ENCODE data around the gene MGMT.

Gene MGMT

DNA sequence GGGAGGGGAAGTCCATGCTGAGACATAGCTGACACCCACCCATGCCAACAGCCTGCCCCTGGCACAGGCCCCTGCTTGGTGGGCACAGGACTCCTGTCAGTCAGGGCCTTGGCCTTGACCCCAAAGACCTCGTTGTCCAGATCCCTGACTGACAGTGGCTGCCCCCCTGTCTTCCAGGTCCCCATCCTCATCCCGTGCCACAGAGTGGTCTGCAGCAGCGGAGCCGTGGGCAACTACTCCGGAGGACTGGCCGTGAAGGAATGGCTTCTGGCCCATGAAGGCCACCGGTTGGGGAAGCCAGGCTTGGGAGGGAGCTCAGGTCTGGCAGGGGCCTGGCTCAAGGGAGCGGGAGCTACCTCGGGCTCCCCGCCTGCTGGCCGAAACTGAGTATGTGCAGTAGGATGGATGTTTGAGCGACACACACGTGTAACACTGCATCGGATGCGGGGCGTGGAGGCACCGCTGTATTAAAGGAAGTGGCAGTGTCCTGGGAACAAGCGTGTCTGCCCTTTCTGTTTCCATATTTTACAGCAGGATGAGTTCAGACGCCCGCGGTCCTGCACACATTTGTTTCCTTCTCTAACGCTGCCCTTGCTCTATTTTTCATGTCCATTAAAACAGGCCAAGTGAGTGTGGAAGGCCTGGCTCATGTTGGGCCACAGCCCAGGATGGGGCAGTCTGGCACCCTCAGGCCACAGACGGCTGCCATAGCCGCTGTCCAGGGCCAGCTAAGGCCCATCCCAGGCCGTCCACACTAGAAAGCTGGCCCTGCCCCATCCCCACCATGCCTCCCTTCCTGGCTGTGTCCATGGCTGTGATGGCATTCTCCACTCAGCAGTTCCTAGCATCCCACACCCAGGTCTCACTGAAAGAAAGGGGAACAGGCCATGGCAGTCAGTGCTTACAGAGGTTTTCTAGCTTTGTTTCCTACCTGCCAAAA is 299.8 kb downstream of the MGMT start:
- DNase-seq = no peak

DNA sequence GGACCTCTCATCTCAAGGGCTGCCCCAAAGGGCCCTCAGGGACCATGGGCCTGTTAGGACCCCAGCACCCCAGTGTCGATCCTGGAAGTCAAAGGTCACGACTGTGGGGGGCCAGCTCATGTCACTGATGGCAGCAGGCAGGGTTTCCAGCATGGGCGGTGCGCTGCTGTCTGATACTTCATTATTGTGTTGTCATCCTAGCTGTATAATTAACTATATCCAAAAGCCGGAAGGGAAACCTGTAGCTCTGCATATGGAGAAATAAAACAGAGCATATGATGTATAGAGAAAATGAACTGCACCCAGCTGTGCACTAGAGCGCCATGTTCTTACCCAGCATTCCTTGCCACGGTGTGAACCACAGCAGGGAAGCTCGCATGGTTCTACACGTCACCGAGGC is 300.7 kb downstream of the MGMT start:
- no peak for DNase-seq

DNA sequence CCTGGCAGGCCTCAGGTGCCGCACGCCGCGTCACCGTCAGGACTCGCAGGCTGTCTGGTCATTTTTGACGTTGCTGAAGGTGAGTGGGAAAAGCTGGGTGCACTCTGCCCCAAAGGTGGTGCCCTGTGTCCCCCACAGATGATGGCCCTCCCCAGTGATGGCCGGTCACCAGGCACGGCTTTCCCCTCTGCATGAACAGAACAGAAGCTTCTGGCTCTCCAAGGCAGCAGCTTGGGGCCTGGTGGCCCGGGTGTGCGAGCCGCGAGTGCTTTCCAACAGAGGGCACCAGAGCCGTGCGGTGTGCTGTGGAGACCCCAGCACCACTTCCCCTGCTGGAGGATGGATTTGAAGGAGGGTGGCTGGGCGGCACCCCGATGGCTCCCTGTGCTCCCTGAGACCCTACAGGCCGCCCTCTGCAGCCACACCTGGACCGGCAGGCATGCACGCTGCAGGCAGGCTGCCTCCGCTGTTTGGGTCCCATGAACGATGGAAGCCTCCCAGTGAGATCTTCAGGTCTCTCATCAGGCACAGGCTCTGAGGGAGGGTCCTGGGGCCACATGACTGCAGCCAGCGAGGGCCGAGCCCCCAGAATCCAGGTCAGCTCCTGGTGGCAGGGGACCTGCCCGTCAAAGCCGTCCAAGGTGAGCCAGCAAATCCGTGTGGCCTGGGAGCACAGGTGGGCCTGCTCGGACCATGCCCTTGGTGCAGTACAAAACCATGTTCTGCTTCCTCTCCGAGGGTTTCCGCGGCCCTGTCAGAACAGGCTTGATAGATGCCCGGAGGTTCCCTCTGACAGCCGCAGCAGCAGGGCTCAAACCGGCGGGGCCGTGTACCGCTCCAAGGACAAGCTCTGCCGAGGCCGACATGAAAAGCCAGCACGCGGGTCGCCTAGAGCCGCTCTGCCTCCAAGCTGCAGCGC is 301.7 kb downstream of the MGMT start:
- no peak for DNase-seq

DNA sequence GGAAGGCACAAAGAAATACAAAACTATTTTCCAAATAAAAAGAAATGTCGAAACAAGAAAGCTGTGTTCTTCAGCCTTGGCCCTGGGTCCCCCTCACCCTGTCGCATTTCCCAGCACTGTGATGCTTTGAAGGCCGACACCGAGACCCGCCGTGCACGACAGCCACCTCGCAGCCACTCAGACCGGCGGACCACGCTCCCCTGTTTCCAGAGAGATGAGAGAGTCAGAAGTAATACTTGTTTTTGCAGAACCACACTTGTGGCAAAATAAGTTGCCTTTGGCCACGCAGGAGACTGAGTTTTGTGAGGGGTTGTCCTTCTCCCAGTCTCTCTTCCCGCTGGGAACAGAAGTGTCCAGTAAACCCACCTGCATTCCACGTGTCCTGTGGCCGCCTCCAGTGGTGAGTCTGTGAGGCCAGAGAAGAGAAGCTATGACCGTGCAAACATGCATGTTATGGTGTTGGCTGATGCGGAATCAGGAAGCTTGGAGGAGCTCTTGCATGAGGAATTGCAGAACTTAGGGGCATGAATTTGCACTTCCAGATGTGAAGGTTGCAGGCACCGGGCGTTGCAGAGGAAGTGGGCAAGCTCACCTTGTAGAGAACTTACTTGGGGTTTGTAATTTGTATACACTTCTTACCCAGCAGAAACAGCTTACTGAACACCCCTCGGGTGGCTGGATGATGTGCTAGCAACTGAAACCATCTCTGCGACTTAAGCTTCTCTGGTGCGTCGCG is 302.5 kb downstream of the MGMT start:
- no peak for DNase-seq

DNA sequence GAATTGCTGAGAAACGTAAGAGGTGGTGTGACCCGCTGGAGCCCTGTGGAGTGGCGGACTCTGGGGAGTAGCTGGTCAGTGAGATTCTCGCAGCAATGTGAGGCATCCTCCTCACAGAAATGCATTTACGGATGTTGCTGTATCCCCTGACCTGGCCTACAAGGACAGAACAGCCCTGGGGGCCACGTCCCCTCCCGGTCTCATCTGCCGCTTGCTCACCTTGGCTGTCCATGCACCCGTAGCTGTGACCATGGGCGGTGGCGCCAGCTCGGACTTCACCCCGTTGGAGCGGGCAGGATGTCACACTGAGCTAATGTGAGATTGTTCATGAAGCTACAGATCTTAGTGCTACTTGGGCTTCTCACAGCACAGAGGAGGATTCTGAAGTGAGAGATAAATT is 303.2 kb downstream of the MGMT start:
- no peak for DNase-seq

DNA sequence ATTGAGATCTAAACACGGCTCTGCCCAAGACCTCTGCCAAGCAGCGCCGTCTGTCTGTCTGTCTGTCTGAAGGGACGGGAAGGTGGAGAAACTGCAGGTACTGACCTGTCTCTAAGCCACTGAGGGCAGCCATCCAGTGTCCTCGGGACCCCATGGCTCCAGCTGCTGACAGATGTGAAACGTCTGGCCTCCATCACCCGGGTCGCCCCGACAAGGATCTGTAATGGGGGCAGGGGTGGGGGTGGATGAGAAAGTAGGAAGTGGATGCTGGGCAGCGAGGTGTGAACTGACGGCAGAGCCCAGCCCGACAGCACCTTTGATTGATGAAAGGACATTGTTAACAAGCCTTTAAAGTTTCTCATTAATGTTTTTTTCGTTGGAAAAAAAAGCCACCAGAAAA is 304.0 kb downstream of the MGMT start:
- no peak for DNase-seq

DNA sequence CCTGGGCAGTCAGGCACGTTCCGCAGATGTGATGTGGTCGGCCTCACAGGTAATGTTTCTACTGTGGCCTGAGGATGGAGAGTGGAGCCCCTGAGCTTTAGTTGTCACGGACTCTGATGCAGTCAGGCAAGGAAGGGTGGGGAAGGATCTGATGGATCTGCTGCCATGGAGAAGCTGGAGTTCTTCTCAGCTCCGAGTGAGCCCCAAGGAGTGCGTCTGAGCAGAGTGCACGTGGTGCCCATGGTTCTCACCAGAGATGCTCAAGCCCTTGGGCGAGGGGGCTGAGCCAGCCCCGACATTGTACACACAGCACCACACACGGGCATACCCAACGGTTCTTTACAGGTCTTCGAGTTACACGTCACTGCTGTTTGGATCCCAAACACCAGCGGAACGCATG is 304.5 kb downstream of the MGMT start:
- no peak for DNase-seq

DNA sequence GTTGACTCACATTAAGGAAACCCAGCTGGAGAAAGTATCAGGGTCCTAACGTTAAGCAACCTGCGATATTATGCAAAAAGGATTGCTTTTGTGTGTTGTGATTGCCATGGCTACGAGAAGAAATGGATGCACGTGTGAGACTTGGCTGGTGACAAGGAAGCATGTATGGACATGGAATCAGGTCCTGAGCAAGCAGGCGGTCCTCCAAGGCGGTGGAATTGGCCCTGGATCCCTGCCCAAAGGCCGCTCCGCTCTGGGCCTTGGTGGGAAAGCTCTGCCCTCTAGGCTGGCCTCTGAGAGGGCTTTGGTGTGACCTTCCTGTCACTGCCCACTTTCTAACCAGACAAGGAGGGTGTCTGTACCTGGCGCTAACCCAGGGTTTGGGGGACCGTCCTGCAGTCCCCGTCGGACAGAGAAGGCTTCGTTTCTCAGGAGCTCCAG is 305.0 kb downstream of the MGMT start:
- no peak for DNase-seq

DNA sequence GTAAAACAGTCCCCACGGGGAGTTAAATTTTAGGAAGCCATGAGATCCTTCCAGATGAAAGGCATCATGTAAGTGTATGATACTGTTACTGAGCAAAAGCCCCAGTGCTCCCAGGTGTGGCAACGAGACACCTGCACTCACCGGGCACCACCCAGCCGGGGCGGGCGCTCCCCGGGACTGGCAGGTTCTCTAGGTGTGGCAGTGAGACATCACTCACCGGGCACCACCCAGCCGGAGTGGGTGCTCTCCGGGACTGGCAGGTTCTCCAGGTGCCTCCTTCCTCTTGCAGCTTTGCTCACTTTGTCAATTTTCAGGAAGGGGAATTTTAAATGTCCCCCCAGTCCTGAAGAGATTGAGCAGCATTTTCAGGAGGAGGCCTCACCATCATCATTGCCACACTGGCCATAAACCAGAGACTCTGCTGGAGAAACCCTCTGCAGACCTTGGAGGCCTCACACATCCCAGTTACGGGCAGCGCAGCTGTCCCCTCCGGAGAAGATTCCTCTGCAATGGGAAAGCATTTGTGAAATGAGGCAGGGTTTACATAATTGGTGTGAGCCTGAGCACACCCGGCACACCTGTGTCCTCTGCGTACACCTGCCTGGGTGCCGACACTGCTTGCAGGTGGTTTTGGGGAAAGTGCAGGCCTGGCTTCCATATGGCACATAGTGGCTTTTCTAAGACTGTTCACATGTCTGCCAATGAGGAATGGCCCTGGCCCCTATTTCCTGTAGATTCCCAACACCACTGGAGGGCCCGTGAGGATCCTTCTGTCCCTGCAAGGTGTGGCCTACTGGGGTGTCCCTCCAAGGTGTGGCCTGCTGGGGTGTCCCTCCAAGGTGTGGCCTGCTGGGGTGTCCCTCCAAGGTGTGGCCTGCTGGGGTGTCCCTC is 305.7 kb downstream of the MGMT start:
- no peak for DNase-seq

DNA sequence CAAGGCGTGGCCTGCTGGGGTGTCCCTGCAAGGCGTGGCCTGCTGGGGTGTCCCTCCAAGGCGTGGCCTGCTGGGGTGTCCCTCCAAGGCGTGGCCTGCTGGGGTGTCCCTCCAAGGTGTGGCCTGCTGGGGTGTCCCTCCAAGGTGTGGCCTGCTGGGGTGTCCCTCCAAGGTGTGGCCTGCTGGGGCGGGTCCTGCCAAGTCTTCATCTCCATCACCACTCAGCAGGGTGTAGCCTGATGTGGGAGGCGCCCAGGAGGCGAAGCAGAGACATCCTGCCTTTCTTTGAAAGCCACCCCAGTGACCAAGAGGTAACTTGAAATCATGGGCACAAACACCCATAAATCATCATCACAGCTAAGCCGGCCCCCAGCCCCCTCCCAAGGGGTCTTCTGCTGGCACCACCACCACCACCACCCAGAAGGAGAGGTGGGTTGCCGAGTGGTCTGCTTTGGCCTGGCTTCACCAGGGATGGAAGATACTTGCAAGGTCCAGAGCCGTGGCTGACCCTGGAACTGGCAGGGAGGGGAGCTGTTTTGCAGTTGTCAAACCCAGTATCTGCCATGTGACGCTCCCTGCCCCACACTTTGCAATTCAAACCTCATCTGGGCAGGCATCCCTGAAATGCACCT is 306.4 kb downstream of the MGMT start:
- DNase-seq = no peak

DNA sequence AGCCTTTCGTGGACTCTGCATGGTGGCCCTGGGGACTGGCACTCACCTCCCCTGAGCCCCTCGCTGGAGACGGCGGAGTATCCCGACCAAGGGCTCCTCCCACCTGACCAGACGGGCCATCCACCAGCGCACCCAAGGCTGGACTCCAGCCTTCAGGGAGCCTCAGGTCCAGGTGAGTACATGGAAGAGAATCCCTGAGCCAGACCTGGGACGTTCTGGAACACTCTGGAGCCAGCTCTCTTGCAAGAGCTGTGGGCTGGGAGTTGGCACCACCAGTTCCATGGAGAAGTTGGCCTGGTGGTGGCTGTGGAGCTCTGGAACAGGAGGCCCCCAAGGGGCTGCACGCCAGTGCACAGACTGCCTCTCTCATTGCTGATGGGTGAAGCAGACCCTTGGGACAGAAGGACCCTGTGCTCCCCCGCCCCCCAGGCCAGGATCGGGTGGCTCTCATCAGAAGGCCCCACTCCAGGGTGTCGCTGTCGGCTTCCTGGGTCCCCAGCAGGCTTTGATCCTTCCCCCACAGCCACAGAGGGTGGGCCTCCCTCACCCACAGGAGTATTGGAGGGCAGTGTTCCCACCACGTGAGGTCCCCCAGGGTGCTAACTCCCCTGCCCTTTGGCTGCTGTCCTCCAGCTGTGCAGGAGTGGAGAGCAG is 307.2 kb downstream of the MGMT start:
- no peak for DNase-seq

DNA sequence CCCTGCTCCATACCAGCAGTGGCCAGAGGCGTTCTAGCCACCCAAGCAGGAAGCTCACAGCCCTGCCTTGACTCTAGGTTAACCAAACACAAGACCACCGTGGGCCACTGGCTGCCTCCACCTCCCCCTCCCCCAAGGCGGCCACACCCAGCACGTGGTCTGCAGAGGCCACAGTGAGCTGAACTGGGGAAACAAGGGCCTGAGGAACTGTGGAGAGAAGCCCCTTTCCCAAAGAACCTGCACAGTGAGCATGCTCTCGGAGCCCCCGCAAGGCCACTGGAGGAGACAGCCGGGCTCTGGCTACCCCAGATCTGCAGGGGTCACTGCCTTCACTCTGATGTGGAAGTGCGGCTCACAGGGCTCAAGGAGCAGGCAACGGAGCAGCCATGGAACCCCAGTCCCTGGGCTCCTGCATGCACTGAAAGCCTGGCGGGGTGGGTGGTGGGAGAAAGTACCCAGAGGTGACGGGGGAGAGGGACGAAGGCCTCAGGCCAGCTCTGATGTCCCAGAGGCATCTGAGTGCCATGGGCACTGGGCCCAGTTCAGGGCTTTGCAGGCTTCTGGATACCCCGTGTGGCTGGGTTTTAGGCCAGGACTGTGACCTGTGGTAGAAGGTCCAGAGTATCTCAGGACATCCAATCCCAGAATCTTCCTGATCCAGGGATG is 307.8 kb downstream of the MGMT start:
- DNase-seq = no peak

DNA sequence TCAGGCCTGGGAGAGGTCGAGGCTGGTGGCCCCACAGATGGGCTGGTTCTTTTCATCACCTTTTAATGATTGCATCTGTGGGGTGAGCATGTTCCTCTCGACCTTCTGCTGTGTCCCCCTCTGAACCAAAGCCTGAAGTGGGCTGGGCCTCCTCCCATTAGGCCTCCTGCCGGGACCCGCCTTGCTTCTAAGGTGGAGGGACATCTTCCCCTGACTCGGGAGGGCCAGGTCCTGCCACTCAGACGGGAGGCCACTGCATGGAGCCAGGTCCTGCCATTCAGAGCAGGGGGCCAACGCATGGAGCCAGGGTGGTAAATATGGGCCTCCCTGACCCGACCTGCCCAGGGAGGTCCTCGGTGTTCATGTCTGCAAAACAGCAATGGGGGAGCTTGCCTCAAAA is 308.6 kb downstream of the MGMT start:
- DNase-seq = no peak

DNA sequence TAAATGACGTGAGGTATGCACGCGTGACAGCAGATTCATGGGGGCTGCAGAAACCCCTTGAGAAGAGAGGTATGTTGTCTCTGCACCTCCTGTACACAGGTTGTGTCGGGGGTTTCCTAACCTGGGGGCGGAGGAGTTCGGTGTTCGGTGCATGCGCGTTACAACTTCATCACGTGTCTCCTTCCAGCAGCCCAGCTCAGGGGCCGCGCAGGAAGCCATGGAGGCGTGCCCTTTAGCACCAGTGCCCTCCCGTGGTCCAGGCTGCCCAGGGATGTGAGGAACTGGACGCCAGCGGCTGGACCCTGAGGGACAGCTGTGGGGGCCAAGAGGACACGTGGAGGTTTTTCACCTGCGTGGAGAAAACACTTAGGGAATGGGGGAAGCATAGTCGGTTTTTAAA is 310.6 kb downstream of the MGMT start:
- DNase-seq = no peak

DNA sequence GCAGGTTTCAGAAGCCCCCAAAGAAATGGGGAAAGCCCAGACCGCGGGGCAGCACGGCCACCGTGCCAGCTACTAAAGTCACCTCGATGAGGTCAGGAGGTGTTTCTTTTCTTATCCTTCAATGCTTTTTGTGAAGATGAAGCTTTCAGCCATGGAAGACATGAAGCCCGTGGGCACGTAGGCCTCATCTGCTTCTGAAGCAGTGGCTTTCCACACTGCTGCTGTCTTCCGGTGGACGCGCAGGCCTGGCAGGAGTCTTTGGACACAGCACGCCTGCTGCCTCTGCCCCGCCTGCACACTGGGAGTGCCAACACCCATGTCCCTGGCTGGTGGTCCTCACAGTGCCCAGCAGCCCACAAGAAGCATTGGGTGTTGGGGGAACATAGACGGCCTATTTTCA is 311.5 kb downstream of the MGMT start:
- DNase-seq = no peak

DNA sequence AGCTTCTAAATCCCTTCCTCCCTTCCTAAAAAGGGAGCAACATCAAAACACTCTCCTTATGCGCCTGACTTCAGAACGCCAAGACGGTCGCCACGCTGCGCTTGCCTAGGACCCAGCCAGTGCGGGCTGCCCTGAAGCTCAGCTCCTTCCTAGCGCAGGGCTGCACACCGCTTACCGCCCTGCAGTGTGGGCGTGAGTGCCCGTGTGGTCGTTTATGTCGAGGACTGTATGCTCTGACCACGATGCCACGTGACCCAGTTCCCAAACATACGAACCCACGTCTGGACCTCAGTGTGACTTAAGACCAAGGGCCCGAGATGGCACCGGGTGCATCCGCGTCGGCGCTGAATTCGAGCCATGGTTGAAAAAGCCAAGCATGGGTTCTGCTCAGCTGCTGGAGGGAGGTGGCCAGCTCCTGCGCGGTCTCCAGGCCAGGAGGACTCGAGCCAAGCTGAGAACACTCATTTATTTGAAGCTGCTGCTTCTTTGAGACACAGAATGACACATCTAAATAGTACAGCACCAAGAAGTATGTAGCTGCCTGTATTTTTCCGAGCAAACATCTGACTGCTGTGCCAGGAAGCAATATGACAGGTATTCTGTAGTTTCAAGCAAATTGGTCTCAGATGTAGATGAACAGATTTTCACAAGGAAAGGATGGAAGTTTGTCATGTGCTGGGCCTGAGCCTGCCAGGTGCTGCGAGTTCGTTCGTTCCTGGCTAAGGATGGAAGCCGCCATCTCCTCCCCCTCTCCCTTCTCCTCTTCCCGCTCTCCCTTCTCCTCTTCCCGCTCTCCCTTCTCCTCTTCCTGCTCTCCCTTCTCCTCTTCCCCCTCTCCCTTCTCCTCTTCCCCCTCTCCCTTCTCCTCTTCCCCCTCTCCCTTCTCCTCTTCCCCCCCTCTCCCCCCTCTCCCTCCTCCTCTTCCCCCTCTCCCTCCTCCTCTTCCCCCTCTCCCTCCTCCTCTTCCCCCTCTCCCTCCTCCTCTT is 312.4 kb downstream of the MGMT start:
- DNase-seq = no peak

DNA sequence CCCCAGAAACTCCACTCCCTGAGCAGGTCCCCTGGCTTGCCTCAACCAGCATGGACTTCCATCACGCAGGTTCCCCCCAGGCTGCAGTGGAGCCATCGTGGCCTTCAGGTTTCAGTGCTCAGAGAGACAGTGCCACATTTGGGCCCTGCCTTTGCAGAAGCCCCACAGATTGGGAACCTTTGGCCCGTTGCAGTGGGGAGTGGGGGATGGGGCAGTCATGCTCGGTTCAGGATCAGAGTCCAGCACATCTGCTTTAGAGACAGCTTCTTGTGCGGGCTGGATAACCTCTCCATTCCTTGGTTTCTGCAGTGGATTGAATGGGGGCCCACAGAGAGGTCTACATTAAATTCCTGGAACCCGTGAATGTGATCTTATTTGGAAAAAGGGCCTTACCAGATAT is 313.2 kb downstream of the MGMT start:
- no peak for DNase-seq

DNA sequence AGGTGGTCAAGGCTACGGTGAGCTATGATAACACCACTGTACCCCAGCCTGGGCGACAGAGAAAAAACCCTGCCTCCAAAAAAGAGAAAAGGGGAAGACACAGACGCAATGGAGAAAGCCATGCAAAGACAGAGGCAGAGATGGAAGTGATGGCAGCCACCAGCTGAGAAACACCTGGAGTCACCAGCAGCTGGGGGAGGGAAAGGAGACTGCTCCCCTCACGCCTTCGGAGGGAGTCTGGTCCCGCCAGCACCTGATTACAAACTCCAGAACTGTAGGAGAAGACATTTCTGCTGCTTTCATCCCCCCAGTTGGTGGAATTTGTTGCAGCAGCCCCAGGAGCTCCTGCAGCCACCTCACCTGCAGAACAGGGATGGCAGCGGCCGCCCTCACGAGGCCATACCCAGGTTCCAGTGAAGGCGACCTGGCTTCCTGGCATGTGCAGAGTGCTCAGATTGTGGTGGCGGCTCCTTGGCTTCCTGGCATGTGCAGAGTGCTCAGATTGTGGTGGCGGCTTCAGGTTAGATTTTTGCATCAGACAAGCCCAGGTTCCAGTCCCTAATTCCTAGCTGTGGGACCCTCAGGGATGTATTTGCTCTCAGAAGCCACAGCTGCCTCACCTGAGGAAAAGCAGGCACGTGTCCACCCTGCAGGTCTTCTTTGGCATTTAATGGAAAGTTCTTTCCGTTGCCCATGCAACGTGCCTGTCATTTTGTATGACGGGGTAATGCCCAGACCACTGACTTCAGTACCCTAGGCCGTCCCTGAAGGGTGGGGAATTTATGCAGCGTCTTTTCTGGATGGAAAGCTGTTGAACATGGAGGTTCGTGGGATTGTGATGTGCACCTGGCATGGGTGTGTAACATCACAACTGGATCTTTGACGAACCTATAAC is 314.1 kb downstream of the MGMT start:
- DNase-seq = no peak

Measured in CD4-positive, alpha-beta T cell treated with Interleukin-15 for 1 hour (primary cell).